GM12875 (cell line): ENCODE data around the gene TAF6.

Experiments
- H3K4me3 ChIP-seq: one replicate; pipeline ENCODE4 v1.5.1; 2011; ENCODE audit warnings: low read depth, low read length, control low read depth
- CTCF ChIP-seq: IDR thresholded peaks from 2 replicates; pipeline ENCODE4 v1.5.1; 2011; ENCODE audit warnings: low read depth, mild to moderate bottlenecking, control low read depth, inconsistent platforms, low read length, moderate library complexity, borderline replicate concordance; ENCODE audit not compliant: insufficient read depth

TAF6 gene

GRCh38 chr7:100099452-100099851, 19.7 kb downstream of the TAF6 start:
- TF ChIP-seq CTCF: no peak
- H3K4me3 ChIP-seq: peak overlapping the region; percentile 82

GRCh38 chr7:100098913-100099312, 20.2 kb downstream of the TAF6 start:
- H3K4me3 ChIP-seq: no peak overlapping the region
- TF ChIP-seq CTCF: no peak

GRCh38 chr7:100095704-100096103, 23.5 kb downstream of the TAF6 start:
- no peak for TF ChIP-seq CTCF
- H3K4me3 ChIP-seq: no peak overlapping the region

GRCh38 chr7:100095289-100095688, 23.9 kb downstream of the TAF6 start:
- no peak overlapping the region for H3K4me3 ChIP-seq
- no peak for TF ChIP-seq CTCF

- TF ChIP-seq CTCF: no peak
- no peak overlapping the region for H3K4me3 ChIP-seq
Measured at GRCh38 chr7:100093925-100094486, 25.2 kb downstream of the TAF6 start.

GRCh38 chr7:100093498-100093897, 25.7 kb downstream of the TAF6 start:
- H3K4me3 ChIP-seq: no peak overlapping the region
- TF ChIP-seq CTCF: no peak

GRCh38 chr7:100093054-100093453, 26.1 kb downstream of the TAF6 start:
- no peak for TF ChIP-seq CTCF
- no peak overlapping the region for H3K4me3 ChIP-seq
